Hepatocyte (in vitro differentiated cells): ENCODE measurements around the gene SLC25A13. TPM values are rescaled to one million over a fixed set of nuclear protein-coding genes. Genes with fewer than 3 reads are reported as not detected.

ENCODE experiments used
- DNase-seq: peaks from one replicate; pipeline ENCODE4 v3.0.0-alpha.2; 2016; ENCODE audit warnings: low spot score
- H2AFZ ChIP-seq: fragments of 200-600 bp; sonication (generic); 2 replicates; pipeline ENCODE4 v1.6.0; 2016; ENCODE audit warnings: antibody characterized with exemption, mild to moderate bottlenecking
- H3K27ac ChIP-seq: fragments of 200-600 bp; sonication (generic); 2 replicates; pipeline ENCODE4 v1.5.1; 2016; ENCODE audit warnings: mild to moderate bottlenecking
- H3K27me3 ChIP-seq: fragments of 200-600 bp; sonication (generic); 2 replicates; pipeline ENCODE4 v1.6.1; 2016
- H3K36me3 ChIP-seq: fragments of 200-600 bp; sonication (generic); replicated peaks from 2 replicates; pipeline ENCODE4 v1.5.1; 2016; ENCODE audit warnings: low read depth; ENCODE audit not compliant: insufficient read depth
- H3K4me1 ChIP-seq: fragments of 200-600 bp; sonication (generic); 2 replicates; pipeline ENCODE4 v1.5.1; 2016; ENCODE audit warnings: mild to moderate bottlenecking, moderate library complexity; ENCODE audit not compliant: insufficient read depth
- H3K4me2 ChIP-seq: fragments of 200-600 bp; sonication (generic); 2 replicates; pipeline ENCODE4 v1.6.0; 2016
- H3K4me3 ChIP-seq: fragments of 200-600 bp; sonication (generic); 2 replicates; pipeline ENCODE4 v1.5.1; 2016; ENCODE audit warnings: mild to moderate bottlenecking
- H3K79me2 ChIP-seq: fragments of 200-600 bp; sonication (generic); 2 replicates; pipeline ENCODE4 v1.6.0; 2017; ENCODE audit warnings: mild to moderate bottlenecking
- H3K9me2 ChIP-seq: fragments of 200-600 bp; sonication (generic); replicated peaks from 2 replicates; pipeline ENCODE4 v1.6.0; 2017; ENCODE audit warnings: mild to moderate bottlenecking; ENCODE audit not compliant: insufficient read depth
- H3K9me3 ChIP-seq: fragments of 200-600 bp; sonication (generic); 2 replicates; pipeline ENCODE4 v1.5.1; 2016; ENCODE audit warnings: low read depth, mild to moderate bottlenecking
- H4K20me1 ChIP-seq: fragments of 200-600 bp; sonication (generic); 2 replicates; pipeline ENCODE4 v1.6.0; 2016; ENCODE audit warnings: mild to moderate bottlenecking; ENCODE audit not compliant: insufficient read depth, poor library complexity, severe bottlenecking
- EZH2 ChIP-seq: fragments of 200-600 bp; sonication (generic); IDR thresholded peaks from 2 replicates; pipeline ENCODE4 v1.6.1; 2016; ENCODE audit warnings: antibody characterized with exemption, mild to moderate bottlenecking, borderline replicate concordance
- EZH2phosphoT487 ChIP-seq: fragments of 200-600 bp; sonication (generic); IDR thresholded peaks from one replicate; pipeline ENCODE4 v1.6.1; 2018; ENCODE audit warnings: antibody characterized with exemption, mild to moderate bottlenecking, low read depth, moderate library complexity; ENCODE audit not compliant: unreplicated experiment, severe bottlenecking
- WGBS: methylation state at CpG from one replicate; pipeline ENCODE4 v1.1.6; 2016; ENCODE audit warnings: low lambda C conversion rate; ENCODE audit errors: missing lambda C conversion rate; 5-methylcytosine and 5-hydroxymethylcytosine counted together
- polyA plus RNA-seq: library from polyadenylated mRNA; unstranded; fragments of >200 nt; fragmentation: Nextera tagmentation; extraction: Ambion mirVana; gene quantifications from 2 replicates; pipeline ENCODE4 v1.2.1, GENCODE V29; 2016
- total RNA-seq: library from RNA; depleted of rRNA; stranded (reverse); fragments of >200 nt; gene quantifications from 2 replicates; pipeline ENCODE4 v1.2.3, GENCODE V29; 2014
- TF ChIP-seq, protein P1 (sequence below): fragments of 200-600 bp; sonication (generic); IDR thresholded peaks from 2 replicates; pipeline ENCODE4 v1.5.1; 2016; ENCODE audit warnings: antibody characterized with exemption, mild to moderate bottlenecking; ENCODE audit not compliant: poor library complexity

The SLC25A13 gene
- total and polyA plus RNA-seq, 2 experiments from 2014 or later, result 37.5 to 55.1 TPM

DNA sequence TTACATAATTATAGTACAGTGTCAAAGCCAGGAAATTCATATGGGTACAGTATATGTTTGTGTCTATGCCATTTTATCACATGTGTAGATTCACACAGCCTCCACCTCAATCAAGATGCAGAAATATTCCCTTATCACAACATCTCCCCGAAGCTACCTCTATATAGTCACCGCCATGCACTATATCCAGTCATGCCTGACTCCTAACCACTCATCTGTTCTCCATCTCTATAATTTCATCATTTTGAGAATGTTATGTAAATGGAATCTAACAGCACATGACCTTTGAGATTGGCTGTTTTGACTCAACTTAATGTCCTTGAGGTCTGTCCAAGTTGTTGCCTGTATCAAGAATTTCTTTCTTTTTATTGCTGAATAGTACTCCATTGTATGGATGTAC, 22.3 kb upstream of the SLC25A13 start:
- Histone ChIP-seq H3K4me3 (no peak overlapping the region), H3K79me2 (no peaks in the 10 kb centered on the region), H3K9me3 (no peaks in the 10 kb centered on the region), H3K4me1 (no peaks in the 10 kb centered on the region), H3K27ac (no peak overlapping the region), H3K27me3 (no peaks in the 10 kb centered on the region), H3K36me3 (no peaks in the 10 kb centered on the region), H3K4me2 (no peak overlapping the region), H4K20me1 (no peaks in the 10 kb centered on the region), H3K9me2 (no peaks in the 10 kb centered on the region), H2AFZ (no peak overlapping the region)
- WGBS, result 95% methylated on average over 2 of the region's 2 CpGs
- no peak for DNase-seq
- no peak for TF ChIP-seq EZH2
- TF ChIP-seq, protein P1, sequence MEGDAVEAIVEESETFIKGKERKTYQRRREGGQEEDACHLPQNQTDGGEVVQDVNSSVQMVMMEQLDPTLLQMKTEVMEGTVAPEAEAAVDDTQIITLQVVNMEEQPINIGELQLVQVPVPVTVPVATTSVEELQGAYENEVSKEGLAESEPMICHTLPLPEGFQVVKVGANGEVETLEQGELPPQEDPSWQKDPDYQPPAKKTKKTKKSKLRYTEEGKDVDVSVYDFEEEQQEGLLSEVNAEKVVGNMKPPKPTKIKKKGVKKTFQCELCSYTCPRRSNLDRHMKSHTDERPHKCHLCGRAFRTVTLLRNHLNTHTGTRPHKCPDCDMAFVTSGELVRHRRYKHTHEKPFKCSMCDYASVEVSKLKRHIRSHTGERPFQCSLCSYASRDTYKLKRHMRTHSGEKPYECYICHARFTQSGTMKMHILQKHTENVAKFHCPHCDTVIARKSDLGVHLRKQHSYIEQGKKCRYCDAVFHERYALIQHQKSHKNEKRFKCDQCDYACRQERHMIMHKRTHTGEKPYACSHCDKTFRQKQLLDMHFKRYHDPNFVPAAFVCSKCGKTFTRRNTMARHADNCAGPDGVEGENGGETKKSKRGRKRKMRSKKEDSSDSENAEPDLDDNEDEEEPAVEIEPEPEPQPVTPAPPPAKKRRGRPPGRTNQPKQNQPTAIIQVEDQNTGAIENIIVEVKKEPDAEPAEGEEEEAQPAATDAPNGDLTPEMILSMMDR, result no peak
- TF ChIP-seq EZH2phosphoT487, result no peak

DNA sequence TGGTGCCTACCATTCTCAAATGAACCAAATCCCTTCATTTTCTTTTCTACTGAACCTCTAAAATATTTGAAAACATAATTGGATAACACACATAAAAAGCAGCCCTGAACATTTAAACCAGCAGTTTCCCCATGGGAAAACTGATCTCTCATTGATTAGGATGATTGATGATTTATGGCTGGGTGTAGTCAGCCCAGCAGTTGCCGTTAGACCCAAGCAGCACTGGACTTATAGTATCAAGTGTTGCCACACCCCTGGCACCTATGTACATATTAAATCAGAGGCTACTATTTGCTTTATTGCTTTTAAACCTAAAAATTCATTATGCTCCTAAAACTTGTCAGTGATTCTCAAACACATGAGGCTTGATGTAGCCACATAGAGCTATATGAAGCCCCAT, 20.2 kb upstream of the SLC25A13 start:
- Histone ChIP-seq H3K9me2 (no peaks in the 10 kb centered on the region), H3K4me2 (no peak overlapping the region), H2AFZ (no peak overlapping the region), H3K27me3 (no peaks in the 10 kb centered on the region), H3K79me2 (no peaks in the 10 kb centered on the region), H4K20me1 (no peaks in the 10 kb centered on the region), H3K36me3 (no peaks in the 10 kb centered on the region), H3K4me3 (no peak overlapping the region), H3K9me3 (no peaks in the 10 kb centered on the region), H3K27ac (no peak overlapping the region), H3K4me1 (no peaks in the 10 kb centered on the region)
- 35% methylated on average over 1 of the region's 1 CpG for WGBS
- TF ChIP-seq, protein P1, result no peak
- TF ChIP-seq EZH2phosphoT487, result no peak
- DNase-seq, result no peak

DNA sequence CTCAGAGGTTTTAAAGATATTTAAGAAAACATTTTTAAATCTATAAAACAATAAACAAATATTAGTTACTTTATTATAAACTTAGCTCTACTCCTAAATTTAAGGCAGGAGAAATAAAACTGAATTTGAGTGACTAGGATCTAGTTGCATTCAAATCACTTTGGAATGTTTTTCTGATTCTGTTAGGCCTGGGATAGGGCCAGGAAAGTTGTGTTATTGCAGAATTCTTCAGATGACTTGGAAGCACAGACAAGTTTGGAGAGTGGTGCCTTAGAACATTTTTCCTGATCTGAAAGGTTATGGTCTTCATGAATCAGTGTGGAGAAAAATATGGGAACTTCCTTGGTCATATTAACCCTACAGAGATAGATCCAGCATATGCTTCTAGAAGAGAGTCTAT, 15.6 kb upstream of the SLC25A13 start:
- Histone ChIP-seq H3K79me2 (no peaks in the 10 kb centered on the region), H3K4me3 (no peak overlapping the region), H3K9me2 (no peaks in the 10 kb centered on the region), H3K36me3 (no peaks in the 10 kb centered on the region), H3K4me1 (no peaks in the 10 kb centered on the region), H3K27ac (no peak overlapping the region), H3K9me3 (no peaks in the 10 kb centered on the region), H3K27me3 (no peaks in the 10 kb centered on the region), H3K4me2 (no peak overlapping the region), H2AFZ (no peak overlapping the region), H4K20me1 (no peaks in the 10 kb centered on the region)
- no peak for DNase-seq
- no peak for TF ChIP-seq EZH2
- no peak for TF ChIP-seq EZH2phosphoT487
- TF ChIP-seq, protein P1, result no peak

DNA sequence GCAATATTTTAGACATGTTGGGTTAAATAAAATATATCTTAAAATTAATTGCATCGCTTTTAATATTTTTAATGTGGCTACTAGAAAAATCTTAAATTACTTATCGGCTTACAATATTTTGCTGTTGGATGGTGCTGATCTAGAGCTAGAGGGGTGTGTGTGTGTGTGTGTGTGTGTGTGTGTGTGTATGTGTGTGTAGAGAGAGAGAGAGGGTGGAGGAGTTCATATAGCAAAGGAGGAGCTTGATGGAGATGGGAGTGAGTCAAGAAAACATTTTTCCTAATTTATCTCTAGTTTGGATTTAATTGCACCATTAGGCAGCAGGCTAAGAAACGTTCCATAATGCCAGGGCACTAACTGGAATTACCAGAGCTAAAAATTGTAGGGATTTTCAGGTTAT, 10.4 kb upstream of the SLC25A13 start:
- Histone ChIP-seq H2AFZ (no peak overlapping the region), H3K27me3 (no peaks in the 10 kb centered on the region), H3K36me3 (no peaks in the 10 kb centered on the region), H4K20me1 (no peaks in the 10 kb centered on the region), H3K4me1 (no peaks in the 10 kb centered on the region), H3K9me3 (no peaks in the 10 kb centered on the region), H3K9me2 (no peaks in the 10 kb centered on the region), H3K4me3 (no peak overlapping the region), H3K4me2 (no peak overlapping the region), H3K27ac (no peak overlapping the region), H3K79me2 (no peaks in the 10 kb centered on the region)
- WGBS, result 83% methylated on average over 3 of the region's 3 CpGs
- TF ChIP-seq EZH2phosphoT487 (no peak), EZH2 (no peak)
- TF ChIP-seq, protein P1, result no peak
- no peak for DNase-seq
